HG03097 (cell line): ENCODE measurements around the gene CSNK2A2.
A peak's percentile ranks its signal among the peaks of the same experiment; 100 is the strongest.

Experiments used
- ATAC-seq: cut with Tn5 transposase; IDR thresholded peaks from one replicate; pipeline ENCODE4 v1.9.1; 2021; ENCODE audit not compliant: unreplicated experiment, low FRiP score

The CSNK2A2 gene

GRCh38 chr16:58198022-58198683 lies at the start of gene CSNK2A2:
TSS of gene CSNK2A2 (minus strand) at chr16:58198106. CDS start at chr16:58197736, 370 bp downstream.
- ATAC-seq, result peak; percentile 78

GRCh38 chr16:58243528-58244004 lies 45.7 kb upstream of the CSNK2A2 start:
- ATAC-seq, result peak; percentile 94

GRCh38 chr16:58236831-58237230 lies 38.9 kb upstream of the CSNK2A2 start:
- no peak for ATAC-seq

- peak; percentile 72 for ATAC-seq
These were observed 38.4 kb upstream of the CSNK2A2 start for GRCh38 chr16:58236231-58236690.

GRCh38 chr16:58235663-58236062 lies 37.8 kb upstream of the CSNK2A2 start:
- ATAC-seq, result no peak

GRCh38 chr16:58234831-58235595 lies 37.1 kb upstream of the CSNK2A2 start:
- ATAC-seq, result no peak

GRCh38 chr16:58230259-58230658 lies 32.4 kb upstream of the CSNK2A2 start:
- no peak for ATAC-seq

GRCh38 chr16:58226790-58227189 lies 28.9 kb upstream of the CSNK2A2 start:
- ATAC-seq, result no peak

- no peak for ATAC-seq
These were observed 28.2 kb upstream of the CSNK2A2 start for GRCh38 chr16:58225965-58226602.

GRCh38 chr16:58222532-58223316 lies 24.8 kb upstream of the CSNK2A2 start:
- no peak for ATAC-seq

GRCh38 chr16:58219432-58219831 lies 21.5 kb upstream of the CSNK2A2 start:
- no peak for ATAC-seq

GRCh38 chr16:58218786-58219185 lies 20.9 kb upstream of the CSNK2A2 start:
- no peak for ATAC-seq

GRCh38 chr16:58217311-58217925 lies 19.5 kb upstream of the CSNK2A2 start:
- ATAC-seq, result no peak

- ATAC-seq, result no peak
These were observed 15.1 kb upstream of the CSNK2A2 start for GRCh38 chr16:58212824-58213655.

GRCh38 chr16:58211846-58212245 lies 13.9 kb upstream of the CSNK2A2 start:
- no peak for ATAC-seq

- no peak for ATAC-seq
These were observed 13.3 kb upstream of the CSNK2A2 start for GRCh38 chr16:58211245-58211644.

GRCh38 chr16:58205276-58206036 lies 7.5 kb upstream of the CSNK2A2 start:
- ATAC-seq, result no peak

GRCh38 chr16:58201163-58201562 lies 3.3 kb upstream of the CSNK2A2 start:
- no peak for ATAC-seq
